HG02763 (cell line): ENCODE measurements around the gene COG7.
"Not testable (repeated sequence)": the region's sequence is repeated elsewhere in the genome, so short reads cannot be mapped to it uniquely, and the experiment has no call there.

Experiments used
- ATAC-seq: cut with Tn5 transposase; IDR thresholded peaks from one replicate; pipeline ENCODE4 v1.9.1; 2021; ENCODE audit warnings: mild to moderate bottlenecking, moderate library complexity; ENCODE audit not compliant: unreplicated experiment

Gene COG7

GRCh38 chr16:23478566-23478965 is 25.6 kb upstream of the COG7 start:
- ATAC-seq: no peak

GRCh38 chr16:23476289-23476688 is 23.3 kb upstream of the COG7 start:
- no peak for ATAC-seq

GRCh38 chr16:23469814-23470213 is 16.8 kb upstream of the COG7 start:
- no peak for ATAC-seq

GRCh38 chr16:23466162-23466885 is 13.3 kb upstream of the COG7 start:
- ATAC-seq: no peak

- ATAC-seq: no peak
Measured at GRCh38 chr16:23465179-23465578, 12.2 kb upstream of the COG7 start.

- ATAC-seq: no peak
Measured at GRCh38 chr16:23464196-23464595, 11.2 kb upstream of the COG7 start.

GRCh38 chr16:23462994-23463393 is 10.0 kb upstream of the COG7 start:
- ATAC-seq: not testable (repeated sequence)

GRCh38 chr16:23453338-23454052 is 506 bp upstream of the COG7 start:
- no peak for ATAC-seq

- no peak for ATAC-seq
Measured at GRCh38 chr16:23452221-23452571, 793 bp downstream of the COG7 start.

GRCh38 chr16:23448392-23448791 is 4.6 kb downstream of the COG7 start:
- no peak for ATAC-seq

GRCh38 chr16:23437542-23437941 is 15.4 kb downstream of the COG7 start:
- not testable (repeated sequence) for ATAC-seq

GRCh38 chr16:23436951-23437350 is 16.0 kb downstream of the COG7 start:
- no peak for ATAC-seq

- ATAC-seq: no peak
Measured at GRCh38 chr16:23435500-23435899, 17.5 kb downstream of the COG7 start.

GRCh38 chr16:23434380-23434779 is 18.6 kb downstream of the COG7 start:
- ATAC-seq: no peak

GRCh38 chr16:23433261-23433920 is 19.6 kb downstream of the COG7 start:
- ATAC-seq: no peak

- ATAC-seq: no peak
Measured at GRCh38 chr16:23432176-23433128, 20.5 kb downstream of the COG7 start.

- ATAC-seq: no peak
Measured at GRCh38 chr16:23428351-23428750, 24.6 kb downstream of the COG7 start.

- no peak for ATAC-seq
Measured at GRCh38 chr16:23424292-23424958, 28.6 kb downstream of the COG7 start.

GRCh38 chr16:23423496-23424049 is 29.4 kb downstream of the COG7 start:
- no peak for ATAC-seq

GRCh38 chr16:23420011-23420410 is 33.0 kb downstream of the COG7 start:
- no peak for ATAC-seq
